ENCODE measurements around the gene DGKE.

Gene DGKE

DNA sequence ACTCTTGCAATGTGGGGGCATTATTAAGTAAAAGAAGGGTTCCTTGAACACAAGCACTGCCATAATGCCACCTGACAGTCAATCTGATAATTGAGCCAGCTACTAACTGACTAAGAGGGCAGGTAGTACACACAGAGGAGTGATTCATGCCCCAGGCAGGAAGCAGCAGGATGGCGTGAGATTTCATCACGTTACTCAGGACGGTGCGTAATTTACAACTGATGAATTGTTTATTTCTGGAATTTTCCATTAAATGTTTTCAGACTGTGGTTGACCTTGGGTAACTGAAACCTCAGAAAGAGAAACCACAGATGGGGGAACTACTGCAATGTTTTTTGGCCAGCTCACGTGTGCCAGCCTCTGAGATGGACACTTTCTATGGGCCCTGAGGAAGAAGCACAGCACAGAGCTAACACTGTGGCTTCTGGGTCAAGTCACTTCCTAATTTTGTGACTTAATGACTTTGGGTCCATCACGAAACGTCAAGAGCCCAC is 46.9 kb upstream of the DGKE start:
- TF ChIP-seq EZH2phosphoT487 (conservative IDR thresholded peaks at IDR 0.05; ENCODE audit: low read length) = no peak
- TF ChIP-seq, protein P1, sequence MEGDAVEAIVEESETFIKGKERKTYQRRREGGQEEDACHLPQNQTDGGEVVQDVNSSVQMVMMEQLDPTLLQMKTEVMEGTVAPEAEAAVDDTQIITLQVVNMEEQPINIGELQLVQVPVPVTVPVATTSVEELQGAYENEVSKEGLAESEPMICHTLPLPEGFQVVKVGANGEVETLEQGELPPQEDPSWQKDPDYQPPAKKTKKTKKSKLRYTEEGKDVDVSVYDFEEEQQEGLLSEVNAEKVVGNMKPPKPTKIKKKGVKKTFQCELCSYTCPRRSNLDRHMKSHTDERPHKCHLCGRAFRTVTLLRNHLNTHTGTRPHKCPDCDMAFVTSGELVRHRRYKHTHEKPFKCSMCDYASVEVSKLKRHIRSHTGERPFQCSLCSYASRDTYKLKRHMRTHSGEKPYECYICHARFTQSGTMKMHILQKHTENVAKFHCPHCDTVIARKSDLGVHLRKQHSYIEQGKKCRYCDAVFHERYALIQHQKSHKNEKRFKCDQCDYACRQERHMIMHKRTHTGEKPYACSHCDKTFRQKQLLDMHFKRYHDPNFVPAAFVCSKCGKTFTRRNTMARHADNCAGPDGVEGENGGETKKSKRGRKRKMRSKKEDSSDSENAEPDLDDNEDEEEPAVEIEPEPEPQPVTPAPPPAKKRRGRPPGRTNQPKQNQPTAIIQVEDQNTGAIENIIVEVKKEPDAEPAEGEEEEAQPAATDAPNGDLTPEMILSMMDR (IDR thresholded peaks at IDR 0.05; ENCODE audit: insufficient read depth, low read length, poor library complexity, severe bottlenecking) = no peak
- Histone ChIP-seq H3F3A (ENCODE audit: insufficient read depth) (no peaks in the 10 kb centered on the region), H3K9ac (ENCODE audit: low read length) (no peak overlapping the region), H3K36me3 (ENCODE audit: low read length) (no peaks in the 10 kb centered on the region), H2AFZ (ENCODE audit: low read depth, low read length, severe bottlenecking) (peak overlapping the region; percentile 14), H3K4me2 (ENCODE audit: low read depth, low read length, poor library complexity, severe bottlenecking) (peak overlapping the region; percentile 9), H3K27ac (ENCODE audit: low read depth, low read length) (no peak overlapping the region), H3K9me3 (ENCODE audit: insufficient read depth, low read length) (no peaks in the 10 kb centered on the region), H3K79me2 (ENCODE audit: insufficient read depth, low read length) (no peaks in the 10 kb centered on the region), H4K20me1 (ENCODE audit: low read depth, low read length) (no peaks in the 10 kb centered on the region), H3K4me3 (ENCODE audit: insufficient read depth, low read length, poor library complexity, severe bottlenecking) (no peak overlapping the region), H3K27me3 (ENCODE audit: low read length) (no peaks in the 10 kb centered on the region), H3K9me2 (replicated peaks; ENCODE audit: insufficient read depth, low read length) (no peaks in the 10 kb centered on the region)

DNA sequence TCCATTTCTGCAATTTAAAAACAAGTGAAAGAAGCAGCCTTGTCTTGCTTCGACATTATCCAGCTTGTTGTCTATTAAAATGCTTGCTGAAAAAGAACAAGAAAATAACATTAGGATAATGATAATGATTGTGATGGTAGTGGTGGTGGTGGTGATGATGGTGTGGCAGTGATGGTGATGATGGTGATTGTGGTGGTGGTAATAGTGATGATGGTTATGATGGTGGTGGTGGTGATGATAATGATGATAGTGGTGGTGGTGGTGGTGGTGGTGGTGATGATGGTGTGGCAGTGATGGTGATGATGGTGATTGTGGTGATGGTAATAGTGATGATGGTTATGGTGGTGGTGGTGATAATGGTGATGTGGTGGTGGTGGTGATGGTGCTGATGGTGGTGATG is 41.7 kb upstream of the DGKE start:
- TF ChIP-seq EZH2phosphoT487 (conservative IDR thresholded peaks at IDR 0.05; ENCODE audit: low read length) = no peak
- TF ChIP-seq, protein P1 (IDR thresholded peaks at IDR 0.05; ENCODE audit: insufficient read depth, low read length, poor library complexity, severe bottlenecking) = no peak
- Histone ChIP-seq H3K9ac (ENCODE audit: low read length) (no peak overlapping the region), H3K36me3 (ENCODE audit: low read length) (no peaks in the 10 kb centered on the region)

DNA sequence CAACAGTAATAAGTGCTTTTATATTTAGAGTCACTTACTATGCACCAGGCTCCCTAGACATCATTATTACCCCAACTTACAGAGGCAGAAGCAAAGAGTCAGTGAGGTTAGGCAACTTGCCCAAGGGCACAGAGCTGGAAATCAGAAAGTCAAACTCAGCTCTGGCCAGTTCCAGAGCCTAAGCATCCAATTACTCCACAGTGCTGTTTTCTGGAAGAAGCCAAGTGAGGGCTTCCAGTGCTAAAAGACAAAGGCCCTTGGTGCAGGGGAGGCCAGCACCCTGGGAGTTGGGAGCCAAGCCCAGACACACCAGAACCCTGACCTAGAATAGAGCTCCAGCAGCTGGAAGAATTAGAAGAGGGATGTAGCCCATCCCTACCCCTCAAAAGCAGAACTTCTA is 40.4 kb upstream of the DGKE start:
- Histone ChIP-seq H3F3A (ENCODE audit: insufficient read depth) (no peaks in the 10 kb centered on the region), H4K20me1 (ENCODE audit: low read depth, low read length) (no peaks in the 10 kb centered on the region), H2AFZ (ENCODE audit: low read depth, low read length, severe bottlenecking) (no peak overlapping the region), H3K27ac (ENCODE audit: low read depth, low read length) (no peak overlapping the region), H3K36me3 (ENCODE audit: low read length) (no peaks in the 10 kb centered on the region), H3K9ac (ENCODE audit: low read length) (no peak overlapping the region), H3K9me3 (ENCODE audit: insufficient read depth, low read length) (no peaks in the 10 kb centered on the region), H3K27me3 (ENCODE audit: low read length) (no peaks in the 10 kb centered on the region), H3K79me2 (ENCODE audit: insufficient read depth, low read length) (no peaks in the 10 kb centered on the region), H3K9me2 (replicated peaks; ENCODE audit: insufficient read depth, low read length) (no peaks in the 10 kb centered on the region), H3K4me2 (ENCODE audit: low read depth, low read length, poor library complexity, severe bottlenecking) (no peak overlapping the region), H3K4me3 (ENCODE audit: insufficient read depth, low read length, poor library complexity, severe bottlenecking) (no peak overlapping the region)
- no peak for TF ChIP-seq EZH2phosphoT487 (conservative IDR thresholded peaks at IDR 0.05; ENCODE audit: low read length)
- TF ChIP-seq, protein P1 (IDR thresholded peaks at IDR 0.05; ENCODE audit: insufficient read depth, low read length, poor library complexity, severe bottlenecking) = no peak

More for the DNA sequence above, 41.7 kb upstream of the DGKE start:
- H2AFZ ChIP-seq (ENCODE audit: low read depth, low read length, severe bottlenecking) = no peak overlapping the region
- no peaks in the 10 kb centered on the region for H3K79me2 ChIP-seq (ENCODE audit: insufficient read depth, low read length)
- no peaks in the 10 kb centered on the region for H3K27me3 ChIP-seq (ENCODE audit: low read length)
- no peak overlapping the region for H3K27ac ChIP-seq (ENCODE audit: low read depth, low read length)
- H3K4me3 ChIP-seq (ENCODE audit: insufficient read depth, low read length, poor library complexity, severe bottlenecking) = no peak overlapping the region
- no peaks in the 10 kb centered on the region for H3K9me3 ChIP-seq (ENCODE audit: insufficient read depth, low read length)
- H3K9me2 ChIP-seq (replicated peaks; ENCODE audit: insufficient read depth, low read length) = no peaks in the 10 kb centered on the region
- H4K20me1 ChIP-seq (ENCODE audit: low read depth, low read length) = no peaks in the 10 kb centered on the region
- H3K4me2 ChIP-seq (ENCODE audit: low read depth, low read length, poor library complexity, severe bottlenecking) = no peak overlapping the region
- H3F3A ChIP-seq (ENCODE audit: insufficient read depth) = no peaks in the 10 kb centered on the region
